Activated naive CD8-positive, alpha-beta T cell treated with anti-CD3 and anti-CD28 coated beads for 36 hours (primary cell): Measurements from ENCODE around the gene SPTLC2. TPM values are rescaled to one million over a fixed set of nuclear protein-coding genes. Genes with fewer than 3 reads are reported as not detected.

Source experiments
- DNase-seq: peaks from one replicate; pipeline ENCODE4 v3.0.0; 2021
- H3K27ac Mint-ChIP-seq: one replicate; pipeline ENCODE4 v1.8.0; 2022; ENCODE audit warnings: mild to moderate bottlenecking, moderate library complexity, mixed read lengths
- H3K27me3 Mint-ChIP-seq: one replicate; pipeline ENCODE4 v1.8.0; 2022; ENCODE audit warnings: mild to moderate bottlenecking, mixed read lengths
- H3K36me3 Mint-ChIP-seq: one replicate; pipeline ENCODE4 v1.8.0; 2021; ENCODE audit warnings: mild to moderate bottlenecking, mixed read lengths
- H3K4me1 Mint-ChIP-seq: one replicate; pipeline ENCODE4 v1.8.0; 2021; ENCODE audit warnings: mixed read lengths
- H3K4me3 Mint-ChIP-seq: one replicate; pipeline ENCODE4 v1.8.0; 2022; ENCODE audit warnings: mild to moderate bottlenecking, moderate library complexity, mixed read lengths
- H3K9me3 Mint-ChIP-seq: one replicate; pipeline ENCODE4 v1.8.0; 2022; ENCODE audit warnings: mixed read lengths
- total RNA-seq, 2 experiments: library from RNA; stranded (reverse); gene quantifications; one replicate each; pipeline ENCODE4 v1.2.3, GENCODE V29; 2021

The SPTLC2 gene
- total RNA-seq, 2 experiments from 2014 or later: 30.7 to 36.2 TPM

GRCh38 chr14:77470224-77470870 is 146.1 kb downstream of the SPTLC2 start:
- Mint-ChIP-seq H3K4me3 (no peak overlapping the region), H3K4me1 (no peaks in the 10 kb centered on the region), H3K36me3 (peaks cover 7% of the 10 kb centered on the region), H3K27ac (no peak overlapping the region), H3K9me3 (no peaks in the 10 kb centered on the region), H3K27me3 (no peaks in the 10 kb centered on the region)
- DNase-seq: no peak

- H3K9me3 Mint-ChIP-seq: no peaks in the 10 kb centered on the region
- H3K27me3 Mint-ChIP-seq: no peaks in the 10 kb centered on the region
- no peak for DNase-seq
- no peak overlapping the region for H3K27ac Mint-ChIP-seq
- H3K4me3 Mint-ChIP-seq: no peak overlapping the region
- peaks cover 8% of the 10 kb centered on the region for H3K36me3 Mint-ChIP-seq
- H3K4me1 Mint-ChIP-seq: no peaks in the 10 kb centered on the region
Measured at GRCh38 chr14:77469539-77469938, 146.9 kb downstream of the SPTLC2 start.

- Mint-ChIP-seq H3K4me1 (no peaks in the 10 kb centered on the region), H3K4me3 (no peak overlapping the region), H3K27ac (no peak overlapping the region), H3K27me3 (no peaks in the 10 kb centered on the region), H3K36me3 (peaks cover 10% of the 10 kb centered on the region), H3K9me3 (no peaks in the 10 kb centered on the region)
- no peak for DNase-seq
Measured at GRCh38 chr14:77469067-77469505, 147.4 kb downstream of the SPTLC2 start.

- no peaks in the 10 kb centered on the region for H3K9me3 Mint-ChIP-seq
- no peak for DNase-seq
- no peak overlapping the region for H3K27ac Mint-ChIP-seq
Measured at GRCh38 chr14:77467801-77468200, 148.6 kb downstream of the SPTLC2 start.

GRCh38 chr14:77459072-77459723 is 157.2 kb downstream of the SPTLC2 start:
- DNase-seq: peak; percentile 64
- no peaks in the 10 kb centered on the region for H3K9me3 Mint-ChIP-seq
- H3K4me1 Mint-ChIP-seq: peaks cover 29% of the 10 kb centered on the region
- peak overlapping the region; percentile 100 for H3K27ac Mint-ChIP-seq
- H3K36me3 Mint-ChIP-seq: peaks cover 48% of the 10 kb centered on the region
- peak overlapping the region; percentile 100 for H3K4me3 Mint-ChIP-seq
- H3K27me3 Mint-ChIP-seq: no peaks in the 10 kb centered on the region

More at GRCh38 chr14:77467801-77468200, 148.6 kb downstream of the SPTLC2 start:
- no peak overlapping the region for H3K4me3 Mint-ChIP-seq
- no peaks in the 10 kb centered on the region for H3K27me3 Mint-ChIP-seq
- no peaks in the 10 kb centered on the region for H3K4me1 Mint-ChIP-seq
- peaks cover 17% of the 10 kb centered on the region for H3K36me3 Mint-ChIP-seq

- peak overlapping the region; percentile 100 for H3K27ac Mint-ChIP-seq
- H3K9me3 Mint-ChIP-seq: no peaks in the 10 kb centered on the region
- H3K27me3 Mint-ChIP-seq: no peaks in the 10 kb centered on the region
- peak overlapping the region; percentile 100 for H3K4me3 Mint-ChIP-seq
- H3K4me1 Mint-ChIP-seq: peaks cover 29% of the 10 kb centered on the region
- peaks cover 41% of the 10 kb centered on the region for H3K36me3 Mint-ChIP-seq
- DNase-seq: peak; percentile 46
Measured at GRCh38 chr14:77458249-77458950, 158.0 kb downstream of the SPTLC2 start.

- Mint-ChIP-seq H3K4me3 (peak within 1 kb of the TSS; percentile 100), H3K27me3 (no peaks in the 10 kb centered on the region), H3K36me3 (peaks cover 40% of the 10 kb centered on the region), H3K27ac (peak within 1 kb of the TSS; percentile 100), H3K4me1 (peaks cover 28% of the 10 kb centered on the region), H3K9me3 (no peaks in the 10 kb centered on the region)
- DNase-seq: peak; percentile 91
Measured at GRCh38 chr14:77457522-77458248, 158.8 kb downstream of the SPTLC2 start, which contains the start of the genes AHSA1 and VIPAS39. AHSA1 (plus strand) TSS chr14:77458093; CDS start chr14:77458190, 97 bp downstream. VIPAS39 (minus strand) TSS chr14:77457601; CDS start chr14:77454102, 3,499 bp downstream.

- Mint-ChIP-seq H3K9me3 (no peaks in the 10 kb centered on the region), H3K4me3 (peak overlapping the region; percentile 100), H3K27me3 (no peaks in the 10 kb centered on the region), H3K36me3 (peaks cover 35% of the 10 kb centered on the region), H3K4me1 (peaks cover 27% of the 10 kb centered on the region), H3K27ac (peak overlapping the region; percentile 100)
- DNase-seq: no peak
Measured at GRCh38 chr14:77457115-77457521, 159.3 kb downstream of the SPTLC2 start.

Other genes starting within 250 kb of the SPTLC2 start
- gene TMED8, start 239.5 kb downstream of the SPTLC2 start, total RNA-seq: 10 to 100 TPM; 25.0 to 26.0 TPM
- under 1 TPM; 0.34 to 0.45 TPM for gene SAMD15, start 239.3 kb downstream of the SPTLC2 start, total RNA-seq
- under 1 TPM; 0.26 to 0.33 TPM for gene NOXRED1, start 193.1 kb downstream of the SPTLC2 start, total RNA-seq
- gene VIPAS39, start 159.0 kb downstream of the SPTLC2 start, total RNA-seq: 10 to 100 TPM; 15.6 to 16.4 TPM
- gene AHSA1, start 158.5 kb downstream of the SPTLC2 start, total RNA-seq: 100 to 1,000 TPM; 381 to 390 TPM
- under 1 TPM; 0.29 to 0.44 TPM for gene ISM2, start 117.8 kb downstream of the SPTLC2 start, total RNA-seq
- 10 to 100 TPM; 18.5 to 22.1 TPM for gene ALKBH1, start 91.4 kb upstream of the SPTLC2 start, total RNA-seq
- 100 to 1,000 TPM; 182 to 190 TPM for gene SLIRP, start 91.5 kb upstream of the SPTLC2 start, total RNA-seq
- gene SNW1, start 144.5 kb upstream of the SPTLC2 start, total RNA-seq: 100 to 1,000 TPM; 114 to 117 TPM
- gene ADCK1, start 183.5 kb upstream of the SPTLC2 start, total RNA-seq: 1 to 10 TPM; 6.6 to 6.8 TPM